ENCODE measurements around the gene LACC1. TPM values are rescaled to one million over a fixed set of nuclear protein-coding genes. Genes with fewer than 3 reads are reported as not detected.

LACC1 gene
- total RNA-seq, 1 donor from 2014 or later = 4.2 TPM

DNA sequence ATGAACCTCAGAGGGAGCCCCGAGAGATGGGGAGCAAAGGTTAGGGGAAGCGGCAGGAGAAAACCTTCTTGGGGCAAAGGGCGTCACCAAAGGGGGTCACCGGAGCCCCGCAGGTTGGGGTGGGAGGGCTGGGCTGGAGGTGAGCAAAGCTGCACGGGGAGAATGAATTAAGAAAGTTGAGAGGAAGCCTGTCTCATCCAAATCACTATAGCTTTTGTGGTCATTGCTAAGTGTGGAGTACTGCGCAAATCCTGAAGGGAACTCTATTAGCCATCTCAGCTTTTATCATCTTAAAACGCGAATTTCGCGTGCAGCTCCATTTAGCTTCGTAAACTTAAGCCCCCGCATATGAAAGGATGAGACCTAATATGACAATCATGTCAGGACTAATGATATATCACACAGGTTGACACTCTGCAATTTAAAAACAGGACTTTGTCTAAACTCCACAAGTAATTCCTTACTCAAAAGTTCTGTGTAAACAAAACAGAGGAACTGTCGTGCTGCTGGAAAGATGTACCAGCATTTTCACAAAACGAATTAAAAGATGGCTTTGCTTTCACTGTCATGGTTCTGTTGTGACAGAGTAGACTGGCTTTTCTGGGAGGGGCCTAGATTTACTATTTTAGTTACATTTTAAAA, 631 bp downstream of the LACC1 start:
- intact Hi-C loops (cut with DNase I) = no loop called here
- ATAC-seq (ENCODE audit: poor library complexity) = no peak

DNA sequence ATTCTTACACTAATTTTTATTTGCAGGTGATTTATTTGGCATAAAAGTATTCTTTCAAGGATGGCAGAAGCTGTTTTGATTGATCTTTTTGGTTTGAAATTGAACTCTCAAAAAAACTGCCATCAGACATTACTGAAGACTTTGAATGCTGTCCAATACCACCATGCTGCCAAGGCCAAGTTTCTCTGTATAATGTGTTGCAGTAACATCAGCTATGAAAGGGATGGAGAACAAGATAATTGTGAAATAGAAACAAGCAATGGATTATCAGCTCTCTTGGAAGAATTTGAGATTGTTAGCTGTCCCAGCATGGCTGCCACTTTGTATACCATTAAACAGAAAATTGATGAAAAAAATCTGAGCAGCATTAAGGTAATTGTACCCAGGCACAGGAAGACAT, 1.2 kb downstream of the LACC1 start:
- no peak for ATAC-seq (ENCODE audit: poor library complexity)
- intact Hi-C loops (cut with DNase I) = no loop called here
- DNase-seq = no peak

More for the DNA sequence above, 631 bp downstream of the LACC1 start:
- DNase-seq = no peak

DNA sequence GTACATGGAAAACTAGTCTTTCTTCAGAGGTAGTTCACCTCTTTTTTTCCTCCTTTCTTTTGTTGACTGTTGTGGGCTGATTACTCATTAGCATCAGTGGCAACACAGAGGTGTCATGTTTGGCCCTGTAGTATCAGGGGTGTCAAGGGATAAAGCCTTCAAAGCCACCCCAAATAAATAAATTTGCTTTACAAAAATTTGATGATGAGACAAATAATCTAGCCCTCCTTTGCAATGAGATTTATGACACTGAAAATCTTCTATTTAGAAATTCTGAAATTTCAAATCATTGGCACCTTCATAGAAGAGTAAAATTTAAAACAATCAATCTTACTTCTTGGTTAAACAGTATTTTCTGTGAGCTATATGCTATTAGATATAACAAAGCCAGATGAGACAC, 1.9 kb downstream of the LACC1 start:
- intact Hi-C loops (cut with DNase I) = no loop called here
- ATAC-seq (ENCODE audit: poor library complexity) = no peak
- DNase-seq = no peak

GRCh38 chr13:43883631-43884030, 3.9 kb downstream of the LACC1 start:
- DNase-seq (no peak), ATAC-seq (ENCODE audit: poor library complexity) (no peak)
- intact Hi-C loops (cut with DNase I) = no loop called here

DNA sequence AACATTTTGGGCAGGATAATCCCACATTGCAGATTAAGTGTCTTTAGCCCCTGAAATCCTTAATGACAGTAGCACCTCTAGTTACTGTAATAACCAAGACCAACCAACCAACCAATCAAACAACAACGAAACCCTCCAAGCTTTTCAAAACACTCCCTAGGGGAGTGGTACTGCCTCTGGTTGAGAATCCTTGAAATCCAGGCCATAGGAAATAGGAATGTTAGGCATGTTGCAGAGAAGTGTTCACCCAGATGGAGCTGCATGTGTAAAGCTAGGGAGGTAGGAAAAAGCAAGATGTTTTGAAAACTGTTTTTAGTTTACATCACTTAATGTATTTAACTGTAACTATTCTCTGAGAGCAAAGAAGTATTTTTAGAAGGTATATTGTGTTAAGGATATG, 4.5 kb downstream of the LACC1 start:
- ATAC-seq (ENCODE audit: poor library complexity) = no peak
- DNase-seq = no peak
- intact Hi-C loops (cut with DNase I) = no loop called here

DNA sequence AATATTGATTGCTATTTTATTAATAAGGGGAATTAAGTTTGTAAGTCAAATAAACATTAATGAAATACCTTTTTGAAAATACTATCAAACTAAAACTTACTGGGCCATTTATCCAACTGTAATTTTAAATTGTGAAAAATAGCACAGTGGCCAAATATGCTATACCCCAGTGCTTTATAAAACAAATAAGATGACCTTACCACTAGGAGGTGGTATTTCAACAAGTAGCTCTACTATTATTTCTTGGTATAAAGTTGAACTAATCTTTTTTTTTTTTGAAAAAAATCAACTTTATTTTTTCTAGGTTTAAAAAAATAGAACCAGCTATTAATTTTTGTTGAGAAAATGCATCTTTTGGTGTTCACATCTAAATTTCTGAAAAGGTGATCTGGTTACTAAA, 14.7 kb downstream of the LACC1 start:
- intact Hi-C loops (cut with DNase I) = no loop called here
- ATAC-seq (ENCODE audit: poor library complexity) = no peak

GRCh38 chr13:43895940-43896339, 16.2 kb downstream of the LACC1 start:
- DNase-seq = no peak
- ATAC-seq (ENCODE audit: poor library complexity) = no peak
- intact Hi-C loops (cut with DNase I) = loop anchor here (5.0 kb wide), 1 partner anchor 551 kb away; no protein-coding TSS in a partner anchor

More for the DNA sequence above, 14.7 kb downstream of the LACC1 start:
- DNase-seq = no peak

DNA sequence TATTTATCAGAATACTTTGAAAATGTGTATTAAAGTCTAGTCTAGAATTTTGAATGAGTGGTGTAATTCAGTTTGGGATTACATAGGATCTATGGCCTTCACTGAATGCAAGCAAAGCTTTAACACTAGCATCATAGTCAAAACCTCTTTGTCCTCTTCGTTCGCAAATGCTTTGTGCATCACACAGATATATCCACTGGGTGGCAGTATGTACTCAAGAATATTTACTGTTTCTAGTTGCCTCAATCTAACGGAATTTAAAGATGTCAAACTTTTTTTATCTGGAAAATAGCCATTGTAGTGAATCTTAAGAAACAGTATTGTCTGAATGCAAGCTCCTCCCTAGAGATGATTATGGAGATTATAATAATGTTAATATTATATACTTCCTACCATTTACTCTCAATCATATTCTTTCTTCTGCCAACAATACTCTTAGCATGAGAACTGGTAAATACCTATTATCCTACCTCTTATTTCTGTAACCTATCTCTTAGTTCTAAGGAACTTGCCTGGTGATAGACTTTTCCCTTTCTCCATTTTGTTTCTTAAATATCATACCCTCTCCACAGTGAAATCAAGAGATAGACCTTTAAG, 25.8 kb downstream of the LACC1 start:
- intact Hi-C loops (cut with DNase I) = loop anchor here (2.0 to 10.0 kb wide), 4 partner anchors 142 to 567 kb away; no protein-coding TSS in a partner anchor
- ATAC-seq (ENCODE audit: poor library complexity) (peak; percentile 74), DNase-seq (no peak)

DNA sequence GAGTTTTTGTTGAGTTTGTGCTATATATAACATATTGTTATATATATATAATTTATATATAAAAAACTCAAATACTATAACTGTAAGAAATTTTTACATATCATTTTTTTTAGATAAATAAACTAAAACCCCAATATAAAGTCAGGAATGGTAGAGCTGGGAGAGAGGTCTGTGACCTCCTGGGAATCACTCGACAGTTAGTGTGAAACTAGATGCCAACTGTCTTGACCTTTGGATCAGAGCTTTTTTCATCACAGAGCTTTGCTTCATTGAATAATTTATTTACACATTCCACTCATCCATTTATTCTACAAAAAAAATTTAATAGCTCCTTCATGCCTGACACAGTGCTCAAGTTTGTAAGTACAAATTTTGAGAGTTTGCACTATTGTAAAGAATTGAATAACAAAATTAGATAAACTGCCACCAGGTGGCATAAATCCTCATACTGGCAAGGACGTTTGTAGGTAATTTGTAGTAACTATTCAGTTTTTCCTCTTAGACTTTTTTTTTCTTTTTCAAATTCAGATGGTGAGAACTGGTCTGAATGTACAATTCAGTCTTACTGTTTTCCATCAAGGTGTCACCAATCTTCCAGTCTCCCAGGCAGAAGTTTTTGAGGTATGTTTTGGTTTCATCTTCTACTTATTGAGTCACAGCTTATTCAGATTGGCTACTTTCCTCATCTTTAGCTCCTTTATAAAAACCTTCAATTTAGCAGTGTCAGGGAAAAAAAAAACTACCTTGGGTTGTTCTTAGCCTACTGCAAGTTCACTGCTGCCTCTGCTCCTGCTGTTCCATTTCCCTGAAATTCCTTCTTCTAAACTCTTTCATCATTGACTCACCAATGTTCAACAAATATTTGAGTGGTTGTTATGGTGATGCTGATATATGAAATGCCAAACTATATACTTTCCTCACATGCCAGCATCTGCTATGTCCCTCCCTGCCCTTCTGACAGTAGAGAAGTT, 28.7 kb downstream of the LACC1 start:
- ATAC-seq (ENCODE audit: poor library complexity) (peak; percentile 36), DNase-seq (no peak)
- intact Hi-C loops (cut with DNase I) = loop anchor here (5.0 to 10.0 kb wide), 3 partner anchors 139 to 564 kb away; no protein-coding TSS in a partner anchor

- DNase-seq (no peak), ATAC-seq (ENCODE audit: poor library complexity) (no peak)
- intact Hi-C loops (cut with DNase I) = loop anchor here (10.0 kb wide), 1 partner anchor 74 kb away; no protein-coding TSS in a partner anchor
These were observed 31.2 kb downstream of the LACC1 start for GRCh38 chr13:43910856-43911255.

GRCh38 chr13:43911278-43911677, 31.6 kb downstream of the LACC1 start:
- DNase-seq = no peak
- ATAC-seq (ENCODE audit: poor library complexity) = peak; percentile 47

DNA sequence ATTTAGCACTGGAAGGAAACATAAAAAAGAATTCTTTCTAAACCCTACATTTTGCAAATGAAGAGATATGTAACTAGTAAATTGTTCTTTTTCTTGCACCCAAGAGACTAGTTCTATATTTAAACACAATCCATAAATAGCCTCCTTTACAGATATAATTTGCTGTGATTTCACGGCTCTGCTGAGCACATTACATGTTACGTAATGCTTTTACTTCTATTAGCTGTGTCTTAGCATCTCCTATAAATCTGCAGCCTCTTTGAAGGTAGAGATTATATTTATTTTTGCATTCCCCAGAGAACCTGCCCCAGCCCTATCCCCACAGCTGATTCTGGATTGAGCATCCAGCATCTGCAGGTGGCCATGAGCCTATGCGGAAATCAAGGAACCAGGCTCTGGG, 32.2 kb downstream of the LACC1 start:
- no peak for DNase-seq
- intact Hi-C loops (cut with DNase I) = loop anchor here (10.0 kb wide), 1 partner anchor 73 kb away; no protein-coding TSS in a partner anchor
- peak; percentile 67 for ATAC-seq (ENCODE audit: poor library complexity)

More at GRCh38 chr13:43911278-43911677, 31.6 kb downstream of the LACC1 start:
- intact Hi-C loops (cut with DNase I) = loop anchor here (10.0 kb wide), 1 partner anchor 74 kb away; no protein-coding TSS in a partner anchor

DNA sequence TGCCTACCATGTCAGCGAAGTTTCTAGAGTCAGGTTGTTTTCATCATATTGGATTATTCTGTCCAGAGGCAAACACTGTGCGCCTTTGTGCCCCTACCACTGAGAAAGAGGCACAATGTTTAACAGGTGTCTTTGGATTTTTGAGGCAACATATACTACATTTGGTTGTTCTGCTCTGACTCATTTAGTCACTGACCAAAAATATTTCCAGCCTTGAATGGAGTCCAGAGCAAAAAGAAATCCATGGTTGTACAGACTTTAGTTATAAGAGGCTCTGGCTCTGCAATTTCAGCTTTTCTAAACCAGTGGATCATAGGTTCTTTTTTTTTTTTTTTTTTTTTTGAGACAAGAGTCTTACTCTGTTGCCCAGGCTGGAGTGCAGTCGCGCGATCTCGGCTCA, 35.7 kb downstream of the LACC1 start:
- ATAC-seq (ENCODE audit: poor library complexity) (no peak), DNase-seq (no peak)
- intact Hi-C loops (cut with DNase I) = loop anchor here (10.0 kb wide), 1 partner anchor 69 kb away; no protein-coding TSS in a partner anchor

DNA sequence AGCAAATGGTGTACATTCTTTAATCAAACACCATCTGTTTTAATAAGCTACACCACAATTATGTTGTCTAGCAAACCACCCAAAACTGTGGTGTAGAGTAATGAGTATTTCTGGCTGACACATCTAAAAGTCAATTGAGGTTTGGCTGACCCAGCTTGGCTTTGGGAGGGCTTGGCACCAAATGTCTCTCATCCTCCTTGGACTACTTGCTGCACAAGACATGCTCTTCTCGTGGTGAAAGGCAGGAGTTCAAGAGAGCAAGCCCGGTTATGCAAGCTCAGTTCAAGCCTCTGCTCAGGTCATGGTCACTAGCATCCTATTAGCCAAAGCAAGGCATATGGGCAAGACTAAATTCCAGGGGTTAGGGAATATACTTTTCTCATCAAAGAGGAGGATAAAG, 37.1 kb downstream of the LACC1 start:
- DNase-seq (no peak), ATAC-seq (ENCODE audit: poor library complexity) (no peak)
- intact Hi-C loops (cut with DNase I) = loop anchor here (10.0 kb wide), 1 partner anchor 68 kb away; no protein-coding TSS in a partner anchor

DNA sequence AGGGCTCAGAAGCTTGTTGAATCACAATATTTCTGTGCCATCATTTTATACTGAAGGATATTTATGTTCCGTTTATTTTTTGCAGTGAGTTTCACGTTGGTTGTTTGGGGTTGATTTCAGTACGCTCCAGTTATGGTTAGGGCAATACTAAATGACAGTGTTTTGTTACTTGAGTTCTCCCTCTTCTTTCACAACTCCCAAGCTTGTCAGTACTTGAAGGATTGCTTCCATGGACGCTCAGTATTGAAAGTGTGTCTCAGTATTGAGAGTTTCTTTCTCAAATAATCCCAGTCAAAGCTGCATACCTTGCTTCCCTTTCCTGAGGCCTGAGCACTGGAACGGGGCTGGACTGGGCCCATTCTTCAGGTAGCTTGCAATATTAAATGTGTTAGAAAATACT, 38.9 kb downstream of the LACC1 start:
- ATAC-seq (ENCODE audit: poor library complexity) = no peak
- intact Hi-C loops (cut with DNase I) = loop anchor here (10.0 kb wide), 1 partner anchor 66 kb away; no protein-coding TSS in a partner anchor
- no peak for DNase-seq

- intact Hi-C loops (cut with DNase I) = no loop called here
- DNase-seq = no peak
- ATAC-seq (ENCODE audit: poor library complexity) = no peak
These were observed 41.4 kb downstream of the LACC1 start for GRCh38 chr13:43920965-43921674.

- ATAC-seq (ENCODE audit: poor library complexity) (no peak), DNase-seq (no peak)
- intact Hi-C loops (cut with DNase I) = no loop called here
These were observed 45.0 kb downstream of the LACC1 start for GRCh38 chr13:43924549-43925245.

GRCh38 chr13:43929947-43930346, 50.2 kb downstream of the LACC1 start:
- DNase-seq (no peak), ATAC-seq (ENCODE audit: poor library complexity) (no peak)
- intact Hi-C loops (cut with DNase I) = no loop called here
